HG03097 (cell line): ENCODE measurements around the gene CISH.

Experiments used
- ATAC-seq: cut with Tn5 transposase; IDR thresholded peaks from one replicate; pipeline ENCODE4 v1.9.1; 2021; ENCODE audit not compliant: unreplicated experiment, low FRiP score

CISH gene

DNA sequence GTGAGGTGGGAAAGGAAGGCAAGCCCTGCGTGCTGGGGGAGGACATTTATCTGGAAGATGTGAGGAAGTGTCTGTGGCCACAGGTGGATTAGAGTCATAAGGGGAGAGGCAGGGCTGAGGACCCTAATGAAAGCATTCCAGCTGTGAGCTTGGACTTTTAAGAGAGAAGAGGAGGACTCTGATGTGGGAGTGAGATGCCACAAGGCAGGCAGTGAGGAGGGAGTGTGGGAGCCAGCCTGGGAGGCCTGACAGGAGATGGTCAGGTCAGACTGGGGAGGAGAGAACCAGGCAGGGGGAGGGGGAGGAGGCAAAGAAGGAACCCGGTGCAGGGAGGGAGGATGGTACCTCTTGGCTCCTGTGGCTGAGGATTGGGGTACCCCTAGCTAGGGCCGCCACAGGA lies 26.4 kb upstream of the CISH start:
- no peak for ATAC-seq

DNA sequence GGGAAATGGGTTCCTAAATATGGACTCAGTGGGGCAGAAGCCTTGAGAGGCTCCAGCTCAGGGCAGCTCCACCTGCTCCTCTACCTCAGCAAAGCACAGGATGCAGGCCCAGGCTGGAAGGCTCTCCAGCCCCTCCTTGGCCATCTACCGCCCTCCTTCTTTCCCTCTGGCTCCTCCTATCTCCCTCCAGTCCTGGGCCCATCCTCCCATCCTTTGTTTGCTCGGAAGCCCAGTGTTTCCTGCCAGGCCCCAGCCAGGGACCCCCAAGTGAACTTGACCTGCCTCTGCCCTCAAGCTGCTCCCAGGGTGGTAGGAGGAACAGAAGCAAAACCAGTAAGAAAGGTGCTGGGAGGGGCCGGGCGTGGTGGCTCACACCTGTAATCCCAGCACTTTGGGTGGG lies 25.4 kb upstream of the CISH start:
- no peak for ATAC-seq

DNA sequence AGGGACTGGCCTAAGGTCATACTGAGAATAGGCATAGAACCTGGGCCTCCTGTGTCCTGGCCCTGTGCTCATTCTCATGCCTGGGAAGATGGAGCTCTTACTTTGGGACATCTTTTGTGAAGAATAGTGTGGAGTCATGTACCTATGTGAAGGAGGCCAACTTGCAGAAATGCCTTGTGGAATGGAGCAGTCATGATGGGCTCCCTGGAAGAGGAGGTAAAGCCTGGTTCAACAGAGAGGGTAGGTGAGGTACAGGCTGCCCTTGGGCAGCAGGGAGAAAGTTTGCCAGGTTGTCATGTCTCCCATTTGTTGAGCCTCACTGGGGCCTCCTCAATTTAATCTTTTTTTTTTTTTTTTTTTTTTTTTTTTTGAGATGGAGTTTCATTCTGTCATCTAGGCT lies 23.5 kb upstream of the CISH start:
- ATAC-seq = no peak

DNA sequence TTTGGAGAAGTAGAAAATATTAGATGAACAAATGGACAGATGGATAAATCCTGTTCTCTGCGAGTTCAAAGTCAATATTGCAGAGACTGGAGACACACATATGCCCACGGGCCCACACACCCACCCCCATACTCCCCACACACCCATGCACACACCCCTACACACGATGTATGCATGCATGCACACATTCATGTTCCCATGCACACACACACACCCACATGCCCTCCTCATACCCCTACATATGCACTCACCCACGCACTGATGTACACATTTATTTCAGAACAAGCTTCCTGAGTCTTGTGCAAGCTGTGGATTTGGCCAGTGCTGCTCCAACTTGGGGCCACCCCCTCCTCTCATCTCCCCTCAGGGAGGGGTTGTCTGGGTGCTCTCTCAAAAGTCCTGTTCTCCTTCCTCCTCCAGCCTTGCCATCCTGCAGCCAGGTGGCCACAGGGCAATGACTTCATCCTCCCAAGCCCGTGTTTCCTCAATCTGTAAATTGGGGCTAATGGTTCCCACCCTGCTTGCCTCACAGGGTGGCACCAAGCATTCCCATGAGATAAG lies 21.7 kb upstream of the CISH start:
- ATAC-seq = no peak

DNA sequence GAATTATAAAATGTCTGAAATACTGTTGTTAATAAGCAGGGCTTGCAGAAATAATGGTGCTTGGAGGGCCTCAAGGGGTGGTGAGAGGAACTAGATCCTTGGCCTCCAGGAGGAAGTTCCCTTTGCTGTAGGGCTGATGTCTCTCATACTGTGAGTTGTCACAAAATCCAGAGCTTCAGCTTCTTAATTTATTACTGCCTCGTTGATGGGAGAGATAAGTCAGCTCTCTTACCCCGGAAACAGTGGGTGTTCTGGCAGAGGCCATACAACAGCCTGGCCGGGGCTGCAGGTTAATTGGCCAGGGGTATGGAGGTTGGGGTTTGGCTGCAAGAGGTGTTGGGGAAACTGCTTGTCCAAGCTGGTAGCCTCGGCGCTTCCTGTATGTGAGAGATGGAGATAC lies 20.9 kb upstream of the CISH start:
- ATAC-seq = no peak

DNA sequence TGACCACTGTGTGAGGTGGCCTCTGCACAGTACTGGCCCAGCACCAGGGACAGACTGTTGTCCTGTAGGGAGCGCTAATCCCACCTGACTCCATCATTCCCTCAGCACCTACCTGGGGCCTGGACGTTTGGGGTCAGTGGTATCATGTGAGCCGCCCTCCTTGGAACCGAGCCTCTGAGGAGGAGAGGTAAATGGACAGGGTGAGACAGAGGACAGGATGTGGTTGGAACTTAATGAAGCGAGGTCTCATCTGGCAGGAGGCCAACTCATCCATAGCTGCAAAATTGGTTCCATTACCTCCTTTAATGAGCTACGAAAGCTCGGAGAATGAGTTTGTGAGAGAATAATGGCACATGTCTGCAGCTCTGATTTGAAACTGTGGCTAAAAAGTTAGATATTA lies 19.3 kb upstream of the CISH start:
- ATAC-seq = no peak

DNA sequence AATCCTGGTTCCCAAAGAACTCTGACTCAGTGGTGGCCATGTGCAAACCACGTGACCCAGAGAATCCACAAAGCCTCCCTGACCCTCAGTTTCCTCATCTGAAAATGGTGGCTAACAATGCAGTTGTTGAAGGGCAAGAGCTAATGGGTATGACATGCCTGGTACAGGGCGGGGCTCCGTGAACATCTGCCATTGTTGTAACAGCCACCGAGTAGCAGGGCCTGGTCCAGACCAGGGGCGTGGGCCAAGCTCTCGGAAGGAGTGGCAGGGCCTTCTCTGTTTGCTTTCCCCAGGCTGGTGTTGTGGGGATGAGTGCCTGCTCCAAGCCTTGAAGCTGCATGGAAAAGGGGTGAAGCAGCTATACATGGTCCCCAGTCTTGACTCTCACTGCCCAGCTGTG lies 18.8 kb upstream of the CISH start:
- no peak for ATAC-seq

DNA sequence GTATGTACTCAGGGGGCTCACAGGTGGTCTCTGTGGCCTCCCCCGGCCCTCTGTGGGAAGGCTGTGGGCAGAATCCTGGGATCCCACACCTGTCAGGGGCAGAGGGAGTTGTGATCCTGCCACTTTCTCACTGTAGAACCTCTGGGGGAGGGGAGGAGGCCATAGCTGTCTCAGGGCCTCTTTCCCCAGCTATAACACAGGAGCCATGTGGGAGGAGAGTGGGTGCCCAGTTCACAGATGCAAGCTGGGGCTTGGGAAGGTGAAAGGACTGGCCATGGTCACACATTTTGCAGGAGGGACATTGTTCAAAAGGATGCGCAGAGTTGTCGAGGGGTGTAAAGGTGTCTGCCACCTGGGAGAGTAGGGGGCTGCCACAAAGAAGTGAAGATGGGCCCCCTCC lies 17.0 kb upstream of the CISH start:
- ATAC-seq = no peak

DNA sequence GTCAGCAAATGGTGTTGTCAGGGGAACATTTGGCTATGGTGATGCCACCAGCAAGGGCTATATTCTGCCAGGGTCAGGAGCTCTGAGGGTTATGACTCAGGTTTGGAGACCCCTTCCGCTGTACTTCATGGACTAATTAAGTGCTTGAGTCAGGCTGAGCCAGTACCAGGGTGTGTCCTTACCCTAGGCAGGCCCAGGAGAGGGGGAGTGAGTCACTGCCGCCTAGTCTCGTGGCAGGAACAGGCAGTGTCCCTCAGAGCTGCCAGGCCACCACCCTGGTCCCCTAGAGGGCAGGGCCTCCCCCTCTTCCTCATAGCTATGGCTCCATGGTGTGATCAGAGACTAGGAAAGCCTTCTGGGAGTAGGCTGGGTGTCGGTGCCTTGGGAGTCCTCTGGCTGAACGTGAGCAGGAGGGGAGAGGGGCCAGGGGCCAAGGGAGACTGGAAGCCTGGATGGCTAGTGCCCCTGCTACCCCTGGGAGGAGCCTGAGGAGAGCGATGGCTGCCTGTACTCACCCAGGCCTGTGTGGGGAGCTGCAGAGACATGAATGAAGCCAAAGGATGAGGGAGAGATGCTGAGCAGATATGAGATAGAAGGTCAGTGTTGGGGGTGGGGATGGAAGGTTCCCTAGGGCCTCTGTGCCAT lies 16.0 kb upstream of the CISH start:
- ATAC-seq = no peak

DNA sequence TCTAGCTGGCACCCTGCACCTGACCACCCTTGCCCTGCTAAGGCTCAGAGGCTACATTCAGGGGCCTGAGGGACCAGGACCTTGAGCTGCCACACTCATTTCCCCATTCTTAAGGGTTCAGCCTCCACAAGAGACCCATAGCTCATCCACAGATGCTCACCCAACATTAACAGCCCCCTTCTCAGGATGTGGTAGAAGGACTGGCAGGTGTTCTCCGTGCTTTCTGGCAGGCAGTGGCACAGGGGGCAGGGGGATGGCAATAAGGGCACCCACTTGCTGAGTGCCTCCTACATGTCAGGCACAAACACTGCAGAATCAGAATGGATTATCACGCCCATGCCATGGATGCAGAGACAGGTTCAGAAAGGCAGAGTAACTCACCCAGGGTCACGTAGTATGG lies 14.8 kb upstream of the CISH start:
- no peak for ATAC-seq

DNA sequence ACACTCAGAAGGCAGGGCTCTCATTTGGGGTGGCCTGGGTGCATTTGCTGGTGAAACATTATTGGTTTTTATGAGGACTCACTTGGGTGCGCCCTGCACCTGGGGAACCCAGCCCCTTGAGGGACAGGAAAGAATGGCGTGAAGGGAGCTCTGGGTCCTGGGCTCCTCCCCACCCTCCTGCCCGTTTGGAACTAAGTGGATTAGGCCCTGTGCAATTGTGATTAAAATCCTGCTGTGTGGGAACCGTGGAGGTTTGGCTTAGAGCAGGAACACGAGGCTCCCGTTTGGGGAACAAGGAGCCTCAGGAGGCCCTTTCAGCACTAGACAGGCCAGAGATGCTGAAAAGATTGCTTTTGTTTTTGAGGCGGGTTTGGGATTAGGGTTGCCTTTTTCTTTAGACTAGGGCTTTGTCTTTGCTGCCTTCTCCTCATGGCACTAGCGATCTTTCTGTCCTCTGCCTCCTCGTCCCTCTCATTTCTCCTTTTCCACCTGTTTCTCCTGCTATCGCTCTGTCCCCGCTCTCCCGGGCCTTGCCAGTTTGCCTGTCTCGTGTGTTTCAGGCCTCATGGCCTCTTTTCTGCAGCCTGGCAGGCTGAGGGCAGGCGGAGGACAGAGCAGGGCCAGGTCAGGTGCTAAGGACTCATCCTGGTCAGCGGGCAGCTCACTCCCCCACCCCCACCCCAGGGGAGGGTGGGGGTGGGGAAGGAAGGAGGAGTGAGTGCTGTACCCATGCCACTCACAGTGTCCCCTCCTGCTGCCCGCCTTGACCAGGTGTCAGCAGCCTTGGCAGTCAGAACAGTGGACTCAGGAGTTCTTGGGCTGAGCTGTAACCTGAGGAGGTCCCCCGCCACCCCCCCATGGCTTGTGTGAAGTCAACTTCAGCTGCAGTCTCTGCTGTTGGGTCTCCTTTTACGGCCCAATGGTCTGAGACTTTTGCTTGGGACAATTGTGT lies 13.9 kb upstream of the CISH start:
- ATAC-seq = no peak

DNA sequence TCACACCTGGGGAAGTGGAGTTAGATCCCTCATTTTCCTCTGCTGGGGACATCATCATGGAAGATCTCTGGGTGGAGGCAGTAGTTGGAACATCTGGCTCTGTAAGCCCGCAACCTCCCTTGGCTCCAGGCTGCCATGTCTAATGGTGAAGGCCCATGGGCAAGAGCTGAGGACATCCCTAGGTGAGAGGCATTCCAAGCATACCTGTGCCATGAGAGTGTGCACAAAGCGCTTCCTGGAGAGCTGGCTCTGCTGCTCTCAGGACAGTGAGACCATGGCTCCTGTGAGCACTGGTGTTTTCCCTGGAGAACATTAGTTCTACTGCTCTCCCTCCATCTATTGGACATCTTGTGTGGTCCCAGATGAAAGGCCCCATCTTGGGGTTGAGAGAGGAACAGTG lies 13.1 kb upstream of the CISH start:
- no peak for ATAC-seq

DNA sequence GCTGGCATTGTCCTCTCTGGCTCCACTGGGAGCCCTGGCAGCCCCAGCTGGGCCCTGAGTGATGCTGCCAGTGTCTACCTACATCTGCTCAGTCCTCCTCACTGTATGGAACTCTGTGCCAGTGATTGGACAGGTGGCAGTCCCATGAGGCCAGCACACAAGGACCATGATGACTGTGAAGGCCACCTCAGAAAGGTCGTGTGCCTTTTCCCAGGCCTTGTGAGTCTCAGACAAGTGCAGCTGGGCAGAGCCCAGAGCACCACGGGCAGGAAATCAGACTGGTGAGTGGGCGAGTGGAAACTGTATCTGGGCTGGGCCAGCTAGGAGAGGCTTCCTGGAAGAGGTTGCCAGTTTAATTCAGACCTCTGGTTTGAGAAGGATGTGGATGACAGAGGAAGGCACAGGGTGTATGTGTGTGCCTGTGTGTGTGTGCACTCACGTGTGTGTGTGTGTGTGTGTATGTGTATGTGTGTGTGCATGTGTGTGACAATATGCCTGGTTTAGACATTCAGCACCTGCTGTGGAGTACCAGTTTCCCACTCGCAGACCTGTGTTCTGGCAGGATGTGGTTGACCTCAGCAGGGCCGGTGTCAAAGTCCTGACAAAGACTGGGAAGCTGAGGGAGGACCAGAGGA lies 12.4 kb upstream of the CISH start:
- no peak for ATAC-seq

DNA sequence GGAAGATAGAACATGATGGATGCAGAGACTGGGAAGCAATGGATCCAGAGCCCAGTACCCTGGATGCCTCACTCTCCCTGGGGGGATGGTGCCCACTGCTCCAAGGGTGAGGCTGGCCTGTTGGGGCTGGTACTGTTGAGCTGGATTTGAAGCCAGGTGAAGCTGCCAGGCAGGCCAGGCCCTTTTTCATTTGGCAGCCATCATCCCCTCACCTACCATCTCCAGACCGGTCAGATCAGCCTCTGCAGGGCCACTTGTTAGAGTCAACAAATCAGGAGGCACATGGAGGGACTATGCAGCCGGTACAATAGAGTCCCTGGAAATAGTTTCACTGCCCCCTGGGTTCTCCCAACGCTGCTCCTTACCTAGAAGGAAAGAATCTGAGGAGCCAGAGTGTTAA lies 11.3 kb upstream of the CISH start:
- ATAC-seq = no peak

DNA sequence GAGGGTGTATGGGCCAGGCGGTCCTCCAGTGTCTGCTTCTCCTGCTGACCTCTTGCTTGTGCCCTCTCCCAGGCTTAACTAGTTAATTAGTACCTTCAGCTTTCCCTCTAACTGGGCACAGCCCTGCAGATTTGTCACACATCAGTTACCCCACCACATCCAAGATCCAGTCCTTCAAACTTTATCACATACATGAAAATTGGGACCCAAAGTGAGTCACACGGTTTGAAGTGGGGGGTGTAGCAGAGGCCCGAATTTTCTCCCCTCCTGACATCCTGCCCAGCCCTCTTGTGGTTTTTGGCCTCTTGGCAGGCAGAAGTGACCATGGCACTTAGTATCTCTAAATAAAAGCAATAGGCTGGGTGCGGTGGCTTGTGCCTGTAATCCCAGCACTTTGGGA lies 9.2 kb upstream of the CISH start:
- no peak for ATAC-seq

DNA sequence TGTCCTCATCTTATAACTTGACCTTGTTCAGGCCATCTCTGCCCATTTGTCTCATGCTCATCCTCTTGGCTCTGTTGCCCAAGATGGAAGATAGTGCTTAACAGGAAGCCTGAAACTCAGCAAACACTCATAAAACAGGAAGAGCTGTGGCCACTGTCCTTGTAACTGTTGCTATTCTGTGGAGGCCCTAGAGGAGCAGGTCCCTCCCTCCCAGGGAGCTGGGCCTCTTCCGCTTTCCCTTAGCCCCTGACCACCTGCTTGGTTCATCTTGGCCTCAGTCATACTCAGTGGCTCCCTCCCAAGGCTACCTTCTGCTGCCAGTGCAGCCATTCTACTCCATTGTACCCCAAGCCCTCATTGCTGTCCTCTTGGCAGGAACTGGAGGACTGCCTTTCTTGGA lies 8.8 kb upstream of the CISH start:
- no peak for ATAC-seq

DNA sequence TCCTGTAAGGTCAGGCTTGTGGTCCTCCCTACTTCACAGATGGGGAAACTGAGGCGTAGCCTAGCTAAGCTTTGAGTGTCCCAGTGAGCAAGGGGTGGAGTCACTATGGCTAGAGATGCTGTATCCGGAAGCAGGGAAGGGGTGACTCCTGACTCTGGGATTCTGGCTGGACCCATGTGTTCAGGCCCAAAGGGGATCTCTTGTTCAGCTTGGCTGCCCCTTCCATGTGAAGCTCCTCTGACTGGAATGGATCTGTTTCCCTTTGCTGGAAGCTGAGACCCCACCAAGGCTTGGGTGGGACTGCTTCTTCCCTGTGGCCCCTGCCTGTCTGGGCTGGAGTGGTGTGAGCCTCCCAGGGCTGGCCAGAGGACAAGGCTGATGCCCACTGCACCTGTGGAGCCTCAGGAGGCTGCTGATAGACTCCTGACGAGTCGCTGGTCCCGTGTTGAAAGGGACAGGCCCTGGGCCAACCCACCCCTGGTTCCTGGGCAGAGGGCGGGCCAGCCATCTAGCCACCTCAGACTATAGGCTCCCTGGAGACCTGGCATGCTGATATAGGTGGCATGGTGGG lies 6.4 kb upstream of the CISH start:
- no peak for ATAC-seq

DNA sequence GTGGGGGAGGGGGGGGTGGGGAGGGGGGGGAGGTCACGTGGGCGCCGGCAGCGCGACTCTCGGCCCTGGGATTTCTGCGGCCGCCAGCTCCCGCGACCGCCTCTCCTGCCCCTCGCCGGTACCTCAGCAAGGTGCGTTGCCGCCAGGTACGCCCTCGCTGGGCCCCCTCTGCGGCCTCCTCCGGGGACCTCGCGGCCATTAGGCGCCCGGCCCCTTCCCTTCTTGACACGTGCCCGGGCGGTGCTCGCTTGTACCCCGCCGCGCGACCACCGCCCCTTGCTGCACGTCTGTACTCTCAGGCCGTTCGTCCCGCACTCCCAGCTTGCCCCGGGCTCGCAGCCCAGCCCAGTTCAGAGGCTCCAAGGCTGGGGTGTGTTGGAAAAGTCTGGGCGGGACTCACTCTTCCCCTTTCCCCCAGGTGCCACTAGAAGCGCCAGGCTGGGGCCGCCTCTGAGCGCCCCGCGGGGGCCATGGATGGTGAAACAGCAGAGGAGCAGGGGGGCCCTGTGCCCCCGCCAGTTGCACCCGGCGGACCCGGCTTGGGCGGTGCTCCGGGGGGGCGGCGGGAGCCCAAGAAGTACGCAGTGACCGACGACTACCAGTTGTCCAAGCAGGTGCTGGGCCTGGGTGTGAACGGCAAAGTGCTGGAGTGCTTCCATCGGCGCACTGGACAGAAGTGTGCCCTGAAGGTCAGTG lies 5.7 kb upstream of the CISH start, which contains the start of gene MAPKAPK3:
TSS of gene MAPKAPK3 (plus strand) at position 56 of the 696 bp plus-strand sequence. CDS start at position 471, 415 bp downstream.
- ATAC-seq = peak; percentile 16

DNA sequence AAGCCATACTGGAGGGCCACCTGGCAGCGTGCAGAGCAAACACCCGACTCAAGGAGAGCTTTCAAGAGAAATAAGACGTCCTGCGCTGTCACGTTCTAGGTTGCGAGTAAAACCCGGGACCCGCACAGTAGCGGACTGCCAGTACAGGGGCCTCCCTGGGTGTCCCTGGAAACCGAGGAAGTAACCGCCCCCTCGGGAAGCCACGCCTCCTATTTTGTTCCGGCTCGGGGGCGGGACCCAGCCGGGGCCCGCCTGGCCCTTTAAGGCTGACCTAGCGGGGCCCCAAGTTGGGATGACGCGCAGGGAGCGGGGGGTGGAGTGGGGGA lies 5.2 kb upstream of the CISH start:
- peak; percentile 57 for ATAC-seq

DNA sequence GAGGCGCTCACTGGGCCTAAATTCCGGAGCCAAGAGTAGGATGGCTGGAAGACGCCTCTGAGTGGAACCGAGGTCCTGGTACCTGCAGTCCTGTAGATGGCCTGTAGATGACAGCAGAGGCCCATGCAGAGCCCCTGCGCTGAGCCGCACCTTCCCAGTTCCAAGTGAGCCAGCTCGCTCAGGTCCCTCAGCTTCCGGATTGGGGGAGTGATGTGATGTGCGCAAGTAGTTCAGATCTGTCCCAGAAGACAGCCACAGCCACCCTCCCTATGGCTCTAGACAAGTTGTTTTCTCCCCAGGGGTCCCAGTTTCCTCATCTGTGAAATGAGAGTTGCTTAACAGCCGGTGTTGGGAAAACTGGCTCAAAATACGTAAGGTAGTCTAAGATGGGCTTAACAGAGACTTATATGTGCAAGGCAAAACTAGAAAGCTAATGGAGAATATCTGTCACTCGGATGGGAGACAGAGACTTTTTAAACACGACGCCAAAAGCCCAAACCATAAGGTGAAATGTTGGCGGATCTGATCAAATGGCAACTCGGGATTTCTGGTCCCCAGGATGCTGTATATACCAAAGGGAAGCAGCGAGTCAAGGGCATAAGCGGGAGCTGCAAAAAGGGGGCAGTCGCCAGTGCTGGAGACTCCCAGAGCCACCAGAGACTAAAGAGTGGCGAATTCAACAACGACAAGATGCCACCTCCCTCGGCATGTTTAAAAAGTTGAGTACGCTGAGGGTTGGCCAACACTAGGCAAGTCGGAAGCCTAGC lies 4.6 kb upstream of the CISH start:
- ATAC-seq = peak; percentile 28
